IMR-90 (cell line): Measurements from ENCODE around the gene RNF213. TPM values are rescaled to one million over a fixed set of nuclear protein-coding genes. Genes with fewer than 3 reads are reported as not detected.

Experiments used
- ATAC-seq: fragments of 200-7000 bp; cut with Tn5 transposase; 2 replicates; pipeline ENCODE4 v1.9.1; 2020; ENCODE audit warnings: low read depth, mild to moderate bottlenecking, moderate library complexity
- BruUV-seq: library from RNA; stranded (reverse); fragments of 400-500 nt; replicated peaks from 2 replicates; lab custom pipeline; 2021; lab: Mats Ljungman, UMichigan
- CTCF ChIA-PET: fragments of 300-600 bp; formaldehyde crosslinking; extraction: SDS; loops from one replicate; lab custom pipeline; 2021; ENCODE audit warnings: antibody characterized with exemption; lab: Yijun Ruan, JAX
- POLR2A ChIA-PET: fragments of 300-600 bp; sonication (Branson Sonifier 250); formaldehyde crosslinking; loops from one replicate; lab custom pipeline; 2022; ENCODE audit warnings: antibody characterized with exemption; ENCODE audit not compliant: unreplicated experiment; lab: Charles Lee
- DNase-seq: peaks from one replicate; pipeline ENCODE4 v3.0.0; 2013
- H2AFZ ChIP-seq: replicated peaks from 2 replicates; pipeline ENCODE3; 2013; ENCODE audit warnings: low read length, mild to moderate bottlenecking; ENCODE audit not compliant: poor library complexity
- H2AK5ac ChIP-seq: 2 replicates; pipeline ENCODE4 v1.6.1; 2013; ENCODE audit warnings: low read depth, low read length, inconsistent platforms
- H2AK9ac ChIP-seq: replicated peaks from 2 replicates; pipeline ENCODE3; 2013; ENCODE audit warnings: mild to moderate bottlenecking, low read depth, low read length, moderate library complexity; ENCODE audit not compliant: poor library complexity
- H2BK120ac ChIP-seq: 2 replicates; pipeline ENCODE4 v1.6.1; 2013; ENCODE audit warnings: low read depth, low read length, inconsistent platforms
- H2BK15ac ChIP-seq: 3 replicates; pipeline ENCODE4 v1.6.1; 2013; ENCODE audit warnings: low read depth, low read length, inconsistent platforms
- H2BK20ac ChIP-seq: 2 replicates; pipeline ENCODE4 v1.6.1; 2013; ENCODE audit warnings: low read depth, mild to moderate bottlenecking, inconsistent platforms, low read length, moderate library complexity
- H2BK5ac ChIP-seq: 2 replicates; pipeline ENCODE4 v1.6.1; 2013; ENCODE audit warnings: mild to moderate bottlenecking, low read depth, low read length, inconsistent platforms; ENCODE audit not compliant: poor library complexity, severe bottlenecking
- H3K14ac ChIP-seq: replicated peaks from 2 replicates; pipeline ENCODE4 v1.6.1; 2013; ENCODE audit warnings: low read depth, low read length, inconsistent platforms
- H3K18ac ChIP-seq: 2 replicates; pipeline ENCODE4 v1.6.1; 2013; ENCODE audit warnings: low read depth, low read length, control low read depth
- H3K23ac ChIP-seq: 2 replicates; pipeline ENCODE4 v1.6.1; 2013; ENCODE audit warnings: low read depth, low read length, inconsistent platforms
- H3K27ac ChIP-seq: 2 replicates; pipeline ENCODE4 v1.5.1; 2013; ENCODE audit warnings: mild to moderate bottlenecking, control low read depth, low read length; ENCODE audit not compliant: insufficient read depth
- H3K27me3 ChIP-seq: 2 replicates; pipeline ENCODE4 v1.6.1; 2013; ENCODE audit warnings: low read length; ENCODE audit not compliant: control insufficient read depth, insufficient read depth
- H3K36me3 ChIP-seq: 2 replicates; pipeline ENCODE4 v1.6.1; 2013; ENCODE audit warnings: low read length, mixed read lengths; ENCODE audit not compliant: control insufficient read depth, insufficient read depth
- H3K4ac ChIP-seq: 2 replicates; pipeline ENCODE4 v1.6.1; 2013; ENCODE audit warnings: low read depth, low read length, inconsistent platforms
- H3K4me1 ChIP-seq: 2 replicates; pipeline ENCODE4 v1.6.1; 2013; ENCODE audit warnings: low read length, mixed read lengths; ENCODE audit not compliant: control insufficient read depth, insufficient read depth
- H3K4me2 ChIP-seq: 2 replicates; pipeline ENCODE4 v1.6.1; 2013; ENCODE audit warnings: low read depth, mild to moderate bottlenecking, control low read depth, low read length, moderate library complexity
- H3K4me3 ChIP-seq: 2 replicates; pipeline ENCODE4 v1.5.1; 2013; ENCODE audit warnings: low read depth, mild to moderate bottlenecking, control low read depth, low read length, moderate library complexity; ENCODE audit not compliant: insufficient read depth
- H3K56ac ChIP-seq: 2 replicates; pipeline ENCODE4 v1.6.1; 2013; ENCODE audit warnings: low read length, inconsistent platforms; ENCODE audit not compliant: insufficient read depth; ENCODE audit errors: extremely low read depth
- H3K79me1 ChIP-seq, 2 experiments: 2 replicates each; pipeline ENCODE4 v1.6.1; 2013; ENCODE audit warnings: low read length in 2 of 2, inconsistent platforms in 1 of 2, low read depth in 1 of 2
- H3K9ac ChIP-seq: 2 replicates; pipeline ENCODE4 v1.6.1; 2013; ENCODE audit warnings: low read depth, low read length, control low read depth
- H3K9me1 ChIP-seq: 2 replicates; pipeline ENCODE4 v1.6.1; 2013; ENCODE audit warnings: low read length, inconsistent platforms; ENCODE audit not compliant: insufficient read depth
- H3K9me3 ChIP-seq: 2 replicates; pipeline ENCODE4 v1.6.1; 2013; ENCODE audit warnings: low read length; ENCODE audit not compliant: control insufficient read depth, insufficient read depth
- H4K20me1 ChIP-seq: 2 replicates; pipeline ENCODE4 v1.6.1; 2013; ENCODE audit warnings: low read length, inconsistent platforms; ENCODE audit not compliant: insufficient read depth
- H4K5ac ChIP-seq: 2 replicates; pipeline ENCODE4 v1.6.1; 2013; ENCODE audit warnings: mild to moderate bottlenecking, low read depth, low read length, control low read depth
- H4K8ac ChIP-seq, 2 experiments: 2 replicates each; pipeline ENCODE4 v1.6.1; 2013; ENCODE audit warnings: low read depth in 2 of 2, low read length in 2 of 2, control low read depth in 1 of 2, inconsistent platforms in 1 of 2
- H4K91ac ChIP-seq: 2 replicates; pipeline ENCODE4 v1.6.1; 2013; ENCODE audit warnings: low read depth, low read length, inconsistent platforms; ENCODE audit not compliant: insufficient read depth
- BHLHE40 ChIP-seq: fragments of 150-350 bp; IDR thresholded peaks from 2 replicates; pipeline ENCODE4 v1.6.1; 2016; ENCODE audit warnings: mild to moderate bottlenecking, low read depth, low read length
- CHD1 ChIP-seq: IDR thresholded peaks from 2 replicates; pipeline ENCODE4 v1.6.1; 2012; ENCODE audit warnings: low read depth, low read length, improper control_type of control experiment
- CTCF ChIP-seq: conservative IDR thresholded peaks from 2 replicates; pipeline ENCODE4 v1.5.1; 2012; ENCODE audit warnings: mild to moderate bottlenecking, low read depth, low read length, improper control_type of control experiment
- ELK1 ChIP-seq: fragments of 150-350 bp; IDR thresholded peaks from 2 replicates; pipeline ENCODE4 v1.6.1; 2016; ENCODE audit warnings: low read depth, mild to moderate bottlenecking, low read length, moderate library complexity, borderline replicate concordance
- FOS ChIP-seq: fragments of 150-350 bp; IDR thresholded peaks from 2 replicates; pipeline ENCODE4 v1.6.1; 2016; ENCODE audit warnings: low read depth, low read length
- MAZ ChIP-seq: IDR thresholded peaks from 2 replicates; pipeline ENCODE4 v1.6.1; 2012; ENCODE audit warnings: low read depth, mild to moderate bottlenecking, low read length, improper control_type of control experiment, moderate library complexity, borderline replicate concordance
- MXI1 ChIP-seq: IDR thresholded peaks from 2 replicates; pipeline ENCODE4 v1.6.1; 2012; ENCODE audit warnings: low read depth, mild to moderate bottlenecking, low read length, moderate library complexity, borderline replicate concordance
- NFE2L2 ChIP-seq: fragments of 150-350 bp; IDR thresholded peaks from 2 replicates; pipeline ENCODE4 v1.6.1; 2016; ENCODE audit warnings: low read depth, mild to moderate bottlenecking, low read length
- POLR2A ChIP-seq: IDR thresholded peaks from 2 replicates; pipeline ENCODE4 v1.6.1; 2012; ENCODE audit warnings: mild to moderate bottlenecking, low read depth, low read length
- RAD21 ChIP-seq: IDR thresholded peaks from 2 replicates; pipeline ENCODE4 v1.6.1; 2012; ENCODE audit warnings: low read length, improper control_type of control experiment
- RCOR1 ChIP-seq: IDR thresholded peaks from 2 replicates; pipeline ENCODE4 v1.6.1; 2012; ENCODE audit warnings: mild to moderate bottlenecking, low read length, improper control_type of control experiment; ENCODE audit not compliant: insufficient replicate concordance
- RFX5 ChIP-seq: IDR thresholded peaks from 2 replicates; pipeline ENCODE4 v1.8.0; 2012; ENCODE audit warnings: low read depth, mild to moderate bottlenecking, low read length, moderate library complexity
- SMC3 ChIP-seq: fragments of 150-350 bp; IDR thresholded peaks from 2 replicates; pipeline ENCODE4 v1.6.1; 2016; ENCODE audit warnings: low read depth, mild to moderate bottlenecking, antibody characterized with exemption, low read length, moderate library complexity
- WGBS, 2 experiments: methylation state at CpG; one replicate each; pipeline versions ENCODE4 v1.1.5 to v1.1.7; 2013; ENCODE audit warnings: missing lambda C conversion rate in 2 of 2; ENCODE audit not compliant: insufficient read length in 1 of 2; ENCODE audit errors: extremely low coverage in 2 of 2; 5-methylcytosine and 5-hydroxymethylcytosine counted together
- dilution Hi-C: fragments of 300-500 bp; cut with HindIII; formaldehyde crosslinking; loops from one replicate; pipeline ENCODE4 v1.14.3; 2018; ENCODE audit warnings: low sequenced_read_pairs; ENCODE audit not compliant: unreplicated experiment
- in situ Hi-C: fragments of 300-500 bp; cut with MboI; formaldehyde crosslinking; loops from 3 replicates; pipeline ENCODE4 v1.14.3; 2019; ENCODE audit warnings: low sequenced_read_pairs, inconsistent platforms, mixed read lengths
- intact Hi-C: fragments of 100-400 bp; cut with micrococcal nuclease; formaldehyde crosslinking; loops from 2 replicates; pipeline ENCODE4 v1.10.0; 2022
- polyA plus RNA-seq, 3 experiments: library from polyadenylated mRNA; depleted of rRNA; stranded (reverse); fragments of >200 nt; gene quantifications; 2 replicates each; pipeline ENCODE4 v1.2.3, GENCODE V29; 2012; ENCODE audit warnings: low replicate concordance in 1 of 3
- total RNA-seq: library from RNA; depleted of rRNA; stranded (reverse); fragments of >200 nt; gene quantifications from 2 replicates; pipeline ENCODE4 v1.2.3, GENCODE V29; 2012

Gene RNF213
- total and polyA plus RNA-seq, 2 of the 4 experiments (the other 2 are of a cell fraction) = 23.4 to 36.0 TPM

- TF ChIP-seq NFE2L2 (no peak), CTCF (no peak), CHD1 (no peak), RFX5 (no peak), SMC3 (no peak), FOS (no peak), MAZ (no peak), POLR2A (no peak), ELK1 (no peak), RAD21 (no peak), RCOR1 (no peak), MXI1 (no peak), BHLHE40 (no peak)
- Histone ChIP-seq H2BK15ac (no peak overlapping the region), H3K79me1 (no peaks in the 10 kb centered on the region), H3K14ac (no peak overlapping the region), H3K9me1 (no peaks in the 10 kb centered on the region), H4K20me1 (no peaks in the 10 kb centered on the region), H3K27me3 (no peaks in the 10 kb centered on the region), H3K4me3 (no peak overlapping the region), H3K27ac (no peak overlapping the region), H3K4me1 (no peaks in the 10 kb centered on the region), H2BK5ac (no peak overlapping the region), H3K4ac (no peak overlapping the region), H2BK20ac (no peak overlapping the region), H2AK5ac (no peak overlapping the region), H4K5ac (no peak overlapping the region), H2AFZ (no peak overlapping the region), H3K56ac (no peak overlapping the region), H2AK9ac (no peak overlapping the region), H3K18ac (no peak overlapping the region), H3K4me2 (no peak overlapping the region), H3K9me3 (peaks cover 14% of the 10 kb centered on the region), H2BK120ac (no peak overlapping the region), H3K9ac (no peak overlapping the region), H4K8ac (no peak overlapping the region), H3K23ac (no peak overlapping the region), H4K91ac (no peak overlapping the region), H3K36me3 (peaks cover 51% of the 10 kb centered on the region)
- POLR2A ChIA-PET = no interaction called here
- dilution Hi-C loops (no loop called here), intact Hi-C loops (no loop called here), in situ Hi-C loops (no loop called here)
- 95% methylated on average over 3 of the region's 17 CpGs; no CpG with 5 or more reads in 1 of the 2 experiments for WGBS, 2 experiments
- no peak for DNase-seq
- BruUV-seq = no TSS peak
- CTCF ChIA-PET = no interaction called here
- no peak for ATAC-seq
These were observed 23.7 kb upstream of the RNF213 start for GRCh38 chr17:80236911-80237310.
